Upper lobe of left lung (tissue), 4 donors: Measurements from ENCODE around the gene TMCC1.

Experiments
- POLR2A ChIP-seq, 4 donors: fragments of 450-650 bp; IDR thresholded peaks; one replicate each; pipeline ENCODE4 v1.5.1; 2016 to 2017; ENCODE audit warnings: antibody characterized with exemption in 4 of 4, mild to moderate bottlenecking in 2 of 4
- POLR2AphosphoS5 ChIP-seq, 2 donors: sonication (generic); formaldehyde crosslinking; IDR thresholded peaks; one replicate each; pipeline ENCODE4 v1.5.1; 2017; ENCODE audit warnings: antibody characterized with exemption in 2 of 2
- TF ChIP-seq, protein P1 (sequence below), 6 experiments: fragments of 450-650 bp in 4 of 6; fragments of 200-600 bp in 2 of 6; sonication (generic) in 2 of 6; IDR thresholded peaks; one replicate each; pipeline ENCODE4 v1.5.1; 2016 to 2019; ENCODE audit warnings: antibody characterized with exemption in 6 of 6

DNA sequence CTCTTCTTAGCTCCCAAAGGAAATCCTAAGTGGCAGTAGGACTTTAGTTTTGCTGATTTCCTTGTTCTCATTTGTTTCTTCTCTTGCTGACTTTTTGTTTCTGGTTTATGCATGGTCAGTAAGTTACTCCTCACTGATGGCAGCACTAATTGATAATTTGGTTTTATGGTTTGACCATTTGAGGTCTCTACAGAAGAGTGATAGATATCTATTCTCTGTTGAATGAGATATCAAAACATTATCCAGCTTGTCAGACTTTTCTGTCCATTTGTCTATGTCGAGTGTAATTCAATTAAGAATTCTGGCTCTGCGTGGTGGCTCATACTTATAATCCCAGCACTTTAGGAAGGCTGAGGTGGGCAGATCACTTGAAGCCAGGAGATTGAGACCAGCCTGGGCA is 202.5 kb downstream of the TMCC1 start:
- TF ChIP-seq, protein P1, sequence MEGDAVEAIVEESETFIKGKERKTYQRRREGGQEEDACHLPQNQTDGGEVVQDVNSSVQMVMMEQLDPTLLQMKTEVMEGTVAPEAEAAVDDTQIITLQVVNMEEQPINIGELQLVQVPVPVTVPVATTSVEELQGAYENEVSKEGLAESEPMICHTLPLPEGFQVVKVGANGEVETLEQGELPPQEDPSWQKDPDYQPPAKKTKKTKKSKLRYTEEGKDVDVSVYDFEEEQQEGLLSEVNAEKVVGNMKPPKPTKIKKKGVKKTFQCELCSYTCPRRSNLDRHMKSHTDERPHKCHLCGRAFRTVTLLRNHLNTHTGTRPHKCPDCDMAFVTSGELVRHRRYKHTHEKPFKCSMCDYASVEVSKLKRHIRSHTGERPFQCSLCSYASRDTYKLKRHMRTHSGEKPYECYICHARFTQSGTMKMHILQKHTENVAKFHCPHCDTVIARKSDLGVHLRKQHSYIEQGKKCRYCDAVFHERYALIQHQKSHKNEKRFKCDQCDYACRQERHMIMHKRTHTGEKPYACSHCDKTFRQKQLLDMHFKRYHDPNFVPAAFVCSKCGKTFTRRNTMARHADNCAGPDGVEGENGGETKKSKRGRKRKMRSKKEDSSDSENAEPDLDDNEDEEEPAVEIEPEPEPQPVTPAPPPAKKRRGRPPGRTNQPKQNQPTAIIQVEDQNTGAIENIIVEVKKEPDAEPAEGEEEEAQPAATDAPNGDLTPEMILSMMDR (IDR thresholded peaks at IDR 0.05) = no peak
- TF ChIP-seq POLR2AphosphoS5 (IDR thresholded peaks at IDR 0.05) (no peak), POLR2A (IDR thresholded peaks at IDR 0.05) (no peak)
